HG02623 (cell line): Measurements from ENCODE around the gene CRYBB3.
"Not testable (repeated sequence)": the region's sequence is repeated elsewhere in the genome, so short reads cannot be mapped to it uniquely, and the experiment has no call there.

ENCODE experiments used
- ATAC-seq: cut with Tn5 transposase; IDR thresholded peaks from one replicate; pipeline ENCODE4 v1.9.1; 2021; ENCODE audit warnings: moderate library complexity; ENCODE audit not compliant: unreplicated experiment

The CRYBB3 gene

DNA sequence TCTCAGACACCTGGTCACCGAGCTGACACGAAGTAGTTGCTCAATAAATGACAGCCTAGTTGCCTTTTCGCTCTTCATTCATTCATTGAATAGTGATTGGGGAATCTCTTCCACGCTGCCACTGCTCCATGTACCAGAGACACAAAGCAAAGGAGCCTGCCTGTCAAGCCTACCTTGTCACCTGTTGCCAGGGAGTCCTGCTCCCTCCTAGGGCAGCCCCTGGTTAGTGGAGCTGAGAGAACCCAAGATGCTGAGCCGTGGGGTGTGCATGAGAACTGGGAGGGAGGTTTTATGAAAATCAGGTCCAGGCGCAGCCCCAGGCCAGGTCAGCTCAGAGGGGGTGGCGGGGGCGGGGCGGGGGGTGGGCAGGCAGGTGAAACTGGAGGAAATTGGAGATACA, 38.4 kb downstream of the CRYBB3 start:
- not testable (repeated sequence) for ATAC-seq

DNA sequence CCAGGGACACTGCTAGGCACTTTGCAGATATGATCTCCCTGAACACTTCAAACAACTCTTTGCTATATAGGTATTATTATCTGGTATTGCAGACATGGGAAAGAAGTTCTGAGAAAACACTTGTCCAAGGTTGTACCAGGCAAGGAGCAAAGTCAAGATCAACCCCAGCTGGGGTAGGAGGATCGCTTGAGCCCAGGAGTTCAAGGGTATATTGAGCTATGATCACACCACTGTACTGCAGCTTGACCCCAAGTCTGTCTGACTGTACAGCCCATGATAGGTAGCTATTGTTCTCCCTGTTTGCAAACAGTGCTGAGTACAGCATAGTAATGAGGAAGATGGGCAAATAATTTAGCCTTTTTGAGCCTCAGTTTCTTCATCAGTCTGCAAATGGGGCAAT, 55.5 kb downstream of the CRYBB3 start:
- not testable (repeated sequence) for ATAC-seq
